NCI-H187 (cell line): ENCODE data around the gene EHBP1.
A peak's percentile ranks its signal among the peaks of the same experiment; 100 is the strongest.
"Not testable (repeated sequence)": the region's sequence is repeated elsewhere in the genome, so short reads cannot be mapped to it uniquely, and the experiment has no call there.

Experiments used
- DNase-seq, 2 experiments: peaks; one replicate each; lab custom pipeline; 2025; lab: John Stamatoyannopoulos, UW

The EHBP1 gene

GRCh38 chr2:62705859-62706720 lies 577 bp downstream of the EHBP1 start:
- DNase-seq: peak; percentile 17 to 76

- no peak for DNase-seq
These were observed 1.4 kb downstream of the EHBP1 start for GRCh38 chr2:62706721-62707521.

- DNase-seq: no peak
These were observed 3.2 kb downstream of the EHBP1 start for GRCh38 chr2:62708751-62709150.

- no peak for DNase-seq
These were observed 6.5 kb downstream of the EHBP1 start for GRCh38 chr2:62711832-62712494.

GRCh38 chr2:62713196-62713595 lies 7.7 kb downstream of the EHBP1 start:
- not testable (repeated sequence) for DNase-seq

GRCh38 chr2:62713837-62714236 lies 8.3 kb downstream of the EHBP1 start:
- DNase-seq: no peak

- no peak for DNase-seq
These were observed 11.3 kb downstream of the EHBP1 start for GRCh38 chr2:62716768-62717167.

- DNase-seq: no peak
These were observed 12.1 kb downstream of the EHBP1 start for GRCh38 chr2:62717503-62718081.

GRCh38 chr2:62718225-62718822 lies 12.8 kb downstream of the EHBP1 start:
- no peak for DNase-seq

- no peak for DNase-seq
These were observed 14.2 kb downstream of the EHBP1 start for GRCh38 chr2:62719757-62720156.

- DNase-seq: no peak
These were observed 17.2 kb downstream of the EHBP1 start for GRCh38 chr2:62722679-62723078.

GRCh38 chr2:62723253-62723652 lies 17.7 kb downstream of the EHBP1 start:
- DNase-seq: no peak

GRCh38 chr2:62724106-62724505 lies 18.6 kb downstream of the EHBP1 start:
- DNase-seq: no peak

GRCh38 chr2:62724886-62725711 lies 19.6 kb downstream of the EHBP1 start:
- no peak for DNase-seq

GRCh38 chr2:62725712-62726055 lies 20.2 kb downstream of the EHBP1 start:
- no peak for DNase-seq

- no peak for DNase-seq
These were observed 21.9 kb downstream of the EHBP1 start for GRCh38 chr2:62727259-62727867.

- no peak for DNase-seq
These were observed 22.5 kb downstream of the EHBP1 start for GRCh38 chr2:62727876-62728566.

GRCh38 chr2:62731275-62731674 lies 25.8 kb downstream of the EHBP1 start:
- no peak for DNase-seq

GRCh38 chr2:62732262-62732777 lies 26.8 kb downstream of the EHBP1 start:
- DNase-seq: no peak

GRCh38 chr2:62733546-62733945 lies 28.0 kb downstream of the EHBP1 start:
- no peak for DNase-seq
